Testis (tissue), 2 donors: ENCODE data around the gene LAIR2.

Experiments
- CTCF ChIP-seq, 3 experiments: fragments of 450-650 bp in 2 of 3; fragments of 200-600 bp in 1 of 3; sonication (generic) in 1 of 3; IDR thresholded peaks; one replicate each; pipeline ENCODE4 v1.5.1; 2016 to 2019; ENCODE audit warnings: antibody characterized with exemption in 3 of 3, mild to moderate bottlenecking in 2 of 3, moderate library complexity in 1 of 3
- POLR2A ChIP-seq: fragments of 450-650 bp; IDR thresholded peaks from one replicate; pipeline ENCODE4 v1.6.1; 2017; ENCODE audit warnings: antibody characterized with exemption, mild to moderate bottlenecking, moderate library complexity

- TF ChIP-seq CTCF (IDR thresholded peaks at IDR 0.05) = no peak
- no peak for TF ChIP-seq POLR2A
These were observed 46.6 kb downstream of the LAIR2 start for GRCh38 chr19:54549224-54549623.
